HepG2 (cell line): ENCODE measurements around the gene RSAD1.

ENCODE experiments used
- GATAD1 ChIP-seq: IDR thresholded peaks from 2 replicates; pipeline ENCODE4 v1.6.1; 2016; ENCODE audit warnings: missing genetic modification reagents, missing compliant biosample characterization
- KLF6 ChIP-seq: IDR thresholded peaks from 2 replicates; pipeline ENCODE4 v1.8.0; 2016; ENCODE audit warnings: missing biosample characterization, missing genetic modification reagents
- POLR2A ChIP-seq, 2 experiments: IDR thresholded peaks; 2 replicates each; pipeline ENCODE4 v1.6.1; 2011; ENCODE audit warnings: low read depth in 2 of 2, low read length in 2 of 2, mild to moderate bottlenecking in 1 of 2, moderate library complexity in 1 of 2; ENCODE audit not compliant: insufficient read depth in 1 of 2
- SMAD3 ChIP-seq: sonication (generic); formaldehyde crosslinking; IDR thresholded peaks from 2 replicates; pipeline ENCODE4 v1.4.0; 2020; ENCODE audit warnings: missing genetic modification reagents
- ZNF34 ChIP-seq: sonication (generic); formaldehyde crosslinking; IDR thresholded peaks from 2 replicates; pipeline ENCODE4 v1.4.0; 2020; ENCODE audit warnings: mild to moderate bottlenecking, missing genetic modification reagents, borderline replicate concordance
- ZNF564 ChIP-seq: sonication (generic); formaldehyde crosslinking; IDR thresholded peaks from 2 replicates; pipeline ENCODE4 v1.8.1; 2023; ENCODE audit warnings: mild to moderate bottlenecking, missing genetic modification reagents
- ZSCAN20 ChIP-seq: sonication (generic); formaldehyde crosslinking; IDR thresholded peaks from 2 replicates; pipeline ENCODE4 v1.4.0; 2020; ENCODE audit warnings: missing genetic modification reagents, mild to moderate bottlenecking, borderline replicate concordance
- TF ChIP-seq, protein P1 (sequence below): sonication (generic); formaldehyde crosslinking; IDR thresholded peaks from 2 replicates; pipeline ENCODE4 v1.8.0; 2022; ENCODE audit warnings: mild to moderate bottlenecking, missing genetic modification reagents
- TF ChIP-seq, protein P2 (sequence below): sonication (generic); formaldehyde crosslinking; IDR thresholded peaks from 2 replicates; pipeline ENCODE4 v1.4.0; 2020; ENCODE audit warnings: missing genetic modification reagents; ENCODE audit errors: not compliant biosample characterization

DNA sequence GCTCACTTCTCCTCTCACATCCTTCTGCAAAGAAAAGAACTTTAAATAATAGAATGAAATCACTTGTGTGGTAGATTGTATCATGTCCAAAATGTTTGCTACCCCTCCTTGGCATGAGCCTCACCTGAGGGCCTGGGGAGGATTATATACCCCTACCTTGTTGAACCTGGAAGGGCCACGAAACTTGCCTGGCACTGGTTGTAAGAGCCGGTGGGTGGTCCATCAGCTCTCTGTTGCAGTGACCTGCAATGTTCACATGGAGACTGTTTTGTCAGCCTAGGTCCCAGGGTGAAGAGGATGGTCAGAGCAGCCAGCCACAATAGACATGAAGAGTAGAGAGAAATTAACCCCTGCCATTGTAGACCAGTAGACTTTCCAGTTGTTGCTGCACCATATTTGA, 10.2 kb downstream of the RSAD1 start:
- TF ChIP-seq ZSCAN20 (CRISPR knock-in tag) (no peak), KLF6 (CRISPR knock-in tag) (no peak), SMAD3 (CRISPR knock-in tag) (no peak), POLR2A (IDR thresholded peaks at IDR 0.05; ENCODE audit: insufficient read depth in 1 of 2, low read depth in 2 of 2, low read length in 2 of 2) (no peak), GATAD1 (CRISPR knock-in tag) (no peak), ZNF34 (no peak), ZNF564 (CRISPR knock-in tag) (no peak)
- TF ChIP-seq, protein P1, sequence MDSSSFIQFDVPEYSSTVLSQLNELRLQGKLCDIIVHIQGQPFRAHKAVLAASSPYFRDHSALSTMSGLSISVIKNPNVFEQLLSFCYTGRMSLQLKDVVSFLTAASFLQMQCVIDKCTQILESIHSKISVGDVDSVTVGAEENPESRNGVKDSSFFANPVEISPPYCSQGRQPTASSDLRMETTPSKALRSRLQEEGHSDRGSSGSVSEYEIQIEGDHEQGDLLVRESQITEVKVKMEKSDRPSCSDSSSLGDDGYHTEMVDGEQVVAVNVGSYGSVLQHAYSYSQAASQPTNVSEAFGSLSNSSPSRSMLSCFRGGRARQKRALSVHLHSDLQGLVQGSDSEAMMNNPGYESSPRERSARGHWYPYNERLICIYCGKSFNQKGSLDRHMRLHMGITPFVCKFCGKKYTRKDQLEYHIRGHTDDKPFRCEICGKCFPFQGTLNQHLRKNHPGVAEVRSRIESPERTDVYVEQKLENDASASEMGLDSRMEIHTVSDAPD (CRISPR knock-in tag): no peak
- TF ChIP-seq, protein P2, sequence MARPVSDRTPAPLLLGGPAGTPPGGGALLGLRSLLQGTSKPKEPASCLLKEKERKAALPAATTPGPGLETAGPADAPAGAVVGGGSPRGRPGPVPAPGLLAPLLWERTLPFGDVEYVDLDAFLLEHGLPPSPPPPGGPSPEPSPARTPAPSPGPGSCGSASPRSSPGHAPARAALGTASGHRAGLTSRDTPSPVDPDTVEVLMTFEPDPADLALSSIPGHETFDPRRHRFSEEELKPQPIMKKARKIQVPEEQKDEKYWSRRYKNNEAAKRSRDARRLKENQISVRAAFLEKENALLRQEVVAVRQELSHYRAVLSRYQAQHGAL (CRISPR knock-in tag): no peak
